ENCODE measurements around the gene PLAAT5.
"Not testable (repeated sequence)": the region's sequence is repeated elsewhere in the genome, so short reads cannot be mapped to it uniquely, and the experiment has no call there.

Gene PLAAT5

GRCh38 chr11:63490551-63491239 lies at the start of gene PLAAT5:
TSS of gene PLAAT5 (minus strand) at chr11:63491167. CDS start at chr11:63491034, 133 bp downstream.
- DNase-seq (ENCODE audit: low spot score) = no peak

GRCh38 chr11:63537293-63538101 lies 46.5 kb upstream of the PLAAT5 start:
- peak; percentile 81 for DNase-seq (ENCODE audit: low spot score)

GRCh38 chr11:63536669-63537292 lies 45.8 kb upstream of the PLAAT5 start, which contains the start of gene PLAAT4:
TSS of gene PLAAT4 (plus strand) at chr11:63536808. CDS start at chr11:63536869, 61 bp downstream.
- peak; percentile 86 for DNase-seq (ENCODE audit: low spot score)

GRCh38 chr11:63535734-63536133 lies 44.8 kb upstream of the PLAAT5 start:
- no peak for DNase-seq (ENCODE audit: low spot score)

GRCh38 chr11:63534895-63535461 lies 44.0 kb upstream of the PLAAT5 start:
- no peak for DNase-seq (ENCODE audit: low spot score)

GRCh38 chr11:63534076-63534475 lies 43.1 kb upstream of the PLAAT5 start:
- DNase-seq (ENCODE audit: low spot score) = no peak

GRCh38 chr11:63532799-63533475 lies 42.0 kb upstream of the PLAAT5 start:
- DNase-seq (ENCODE audit: low spot score) = peak; percentile 57

- no peak for DNase-seq (ENCODE audit: low spot score)
Measured at GRCh38 chr11:63532117-63532516, 41.1 kb upstream of the PLAAT5 start.

GRCh38 chr11:63531074-63531792 lies 40.3 kb upstream of the PLAAT5 start:
- DNase-seq (ENCODE audit: low spot score) = not testable (repeated sequence)

GRCh38 chr11:63530021-63530420 lies 39.1 kb upstream of the PLAAT5 start:
- peak; percentile 91 for DNase-seq (ENCODE audit: low spot score)

GRCh38 chr11:63529373-63529772 lies 38.4 kb upstream of the PLAAT5 start:
- not testable (repeated sequence) for DNase-seq (ENCODE audit: low spot score)

GRCh38 chr11:63528729-63529278 lies 37.8 kb upstream of the PLAAT5 start:
- DNase-seq (ENCODE audit: low spot score) = not testable (repeated sequence)

GRCh38 chr11:63528156-63528555 lies 37.2 kb upstream of the PLAAT5 start:
- DNase-seq (ENCODE audit: low spot score) = not testable (repeated sequence)

GRCh38 chr11:63527667-63528066 lies 36.7 kb upstream of the PLAAT5 start:
- no peak for DNase-seq (ENCODE audit: low spot score)

GRCh38 chr11:63523151-63523550 lies 32.2 kb upstream of the PLAAT5 start:
- DNase-seq (ENCODE audit: low spot score) = no peak

GRCh38 chr11:63521896-63522295 lies 30.9 kb upstream of the PLAAT5 start:
- DNase-seq (ENCODE audit: low spot score) = no peak

GRCh38 chr11:63520606-63521170 lies 29.7 kb upstream of the PLAAT5 start:
- DNase-seq (ENCODE audit: low spot score) = no peak

GRCh38 chr11:63518548-63518947 lies 27.6 kb upstream of the PLAAT5 start:
- no peak for DNase-seq (ENCODE audit: low spot score)

- DNase-seq (ENCODE audit: low spot score) = no peak
Measured at GRCh38 chr11:63517156-63517555, 26.2 kb upstream of the PLAAT5 start.

- no peak for DNase-seq (ENCODE audit: low spot score)
Measured at GRCh38 chr11:63516109-63516508, 25.1 kb upstream of the PLAAT5 start.

All from pons (tissue), 1 donor.